ENCODE results near the gene URB1. TPM values are rescaled to one million over a fixed set of nuclear protein-coding genes. Genes with fewer than 3 reads are reported as not detected.

Gene URB1
- total RNA-seq, 4 donors from 2014 or later, result 6.4 to 8.7 (median 7.3) TPM

- no peak for DNase-seq
- Histone ChIP-seq H3K9me3 (no peaks in the 10 kb centered on the region), H3K4me1 (no peaks in the 10 kb centered on the region), H3K27me3 (no peaks in the 10 kb centered on the region), H3K27ac (no peak overlapping the region), H3K36me3 (peaks cover 0 to 73% (median 20%) of the 10 kb centered on the region in 4 donors), H3K4me3 (no peak overlapping the region)
- in situ Hi-C loops (cut with MboI; ENCODE audit: low pct_ligation_motif_present in 1 of 4, low pct_unique_long_range_greater_than_20kb in 1 of 4, low sequenced_read_pairs in 3 of 4), result no loop called here
- 87 to 92% methylated on average over 10 to 12 of the region's 12 CpGs for WGBS, 2 donors (ENCODE audit: low coverage in 1 of 2)
- intact Hi-C loops (cut with DNase I; ENCODE audit: low total_unique reads), result no loop called here
- no peak for TF ChIP-seq POLR2A (IDR thresholded peaks at IDR 0.05)
- TF ChIP-seq CTCF (IDR thresholded peaks at IDR 0.05), result no peak
- TF ChIP-seq POLR2AphosphoS5 (IDR thresholded peaks at IDR 0.05), result no peak
- no peak for TF ChIP-seq EP300 (IDR thresholded peaks at IDR 0.05; ENCODE audit: low read depth)
Observed at GRCh38 chr21:32322103-32322502, 70.7 kb downstream of the URB1 start.

GRCh38 chr21:32321480-32321879 is 71.3 kb downstream of the URB1 start:
- Histone ChIP-seq H3K27me3 (no peaks in the 10 kb centered on the region), H3K4me1 (no peaks in the 10 kb centered on the region), H3K27ac (no peak overlapping the region), H3K9me3 (no peaks in the 10 kb centered on the region), H3K4me3 (no peak overlapping the region), H3K36me3 (peaks cover 0 to 72% (median 22%) of the 10 kb centered on the region in 4 donors)
- no peak for DNase-seq
- no peak for TF ChIP-seq POLR2AphosphoS5 (IDR thresholded peaks at IDR 0.05)
- no peak for TF ChIP-seq CTCF (IDR thresholded peaks at IDR 0.05)
- no peak for TF ChIP-seq EP300 (IDR thresholded peaks at IDR 0.05; ENCODE audit: low read depth)
- TF ChIP-seq POLR2A (IDR thresholded peaks at IDR 0.05), result no peak
- in situ Hi-C loops (cut with MboI; ENCODE audit: low pct_ligation_motif_present in 1 of 4, low pct_unique_long_range_greater_than_20kb in 1 of 4, low sequenced_read_pairs in 3 of 4), result no loop called here
- 79 to 95% methylated on average over 2 to 10 of the region's 13 CpGs for WGBS, 2 donors (ENCODE audit: low coverage in 1 of 2)
- intact Hi-C loops (cut with DNase I; ENCODE audit: low total_unique reads), result no loop called here

- 87 to 91% methylated on average over 7 to 13 of the region's 13 CpGs for WGBS, 2 donors (ENCODE audit: low coverage in 1 of 2)
- peaks cover 0 to 65% (median 21%) of the 10 kb centered on the region in 4 donors for H3K36me3 ChIP-seq
- DNase-seq, result no peak
- H3K4me1 ChIP-seq, result no peaks in the 10 kb centered on the region
- intact Hi-C loops (cut with DNase I; ENCODE audit: low total_unique reads), result no loop called here
- TF ChIP-seq POLR2A (IDR thresholded peaks at IDR 0.05) (no peak), POLR2AphosphoS5 (IDR thresholded peaks at IDR 0.05) (no peak), CTCF (IDR thresholded peaks at IDR 0.05) (no peak), EP300 (IDR thresholded peaks at IDR 0.05; ENCODE audit: low read depth) (no peak)
- no peaks in the 10 kb centered on the region for H3K27me3 ChIP-seq
- no peak overlapping the region for H3K4me3 ChIP-seq
- no peaks in the 10 kb centered on the region for H3K9me3 ChIP-seq
- no peak overlapping the region for H3K27ac ChIP-seq
- in situ Hi-C loops (cut with MboI; ENCODE audit: low pct_ligation_motif_present in 1 of 4, low pct_unique_long_range_greater_than_20kb in 1 of 4, low sequenced_read_pairs in 3 of 4), result no loop called here
Observed at GRCh38 chr21:32320726-32321125, 72.1 kb downstream of the URB1 start.

GRCh38 chr21:32320059-32320458 is 72.8 kb downstream of the URB1 start:
- Histone ChIP-seq H3K36me3 (peaks cover 0 to 65% (median 20%) of the 10 kb centered on the region in 4 donors), H3K9me3 (no peaks in the 10 kb centered on the region), H3K4me3 (no peak overlapping the region), H3K27me3 (no peaks in the 10 kb centered on the region), H3K4me1 (no peaks in the 10 kb centered on the region), H3K27ac (no peak overlapping the region)
- in situ Hi-C loops (cut with MboI; ENCODE audit: low pct_ligation_motif_present in 1 of 4, low pct_unique_long_range_greater_than_20kb in 1 of 4, low sequenced_read_pairs in 3 of 4) (no loop called here), intact Hi-C loops (cut with DNase I; ENCODE audit: low total_unique reads) (no loop called here)
- 90% methylated on average over 6 of the region's 6 CpGs; no CpG with 5 or more reads in 1 of the 2 donors for WGBS, 2 donors (ENCODE audit: low coverage in 1 of 2)
- TF ChIP-seq EP300 (IDR thresholded peaks at IDR 0.05; ENCODE audit: low read depth) (no peak), POLR2AphosphoS5 (IDR thresholded peaks at IDR 0.05) (no peak), CTCF (IDR thresholded peaks at IDR 0.05) (no peak), POLR2A (IDR thresholded peaks at IDR 0.05) (no peak)
- DNase-seq, result no peak

Data from transverse colon (tissue), 4 donors.